Frontal cortex (tissue), 4 donors: ENCODE measurements around the gene COL4A2. TPM values are rescaled to one million over a fixed set of nuclear protein-coding genes. Genes with fewer than 3 reads are reported as not detected.

Experiments used
- DNase-seq, 2 donors: peaks; one replicate each; pipeline ENCODE4 v3.0.0; 2012; ENCODE audit warnings: low spot score in 2 of 2
- FAIRE-seq: peaks from 2 replicates; lab custom pipeline; 2012; peaks lifted over from hg19 to GRCh38; lab: Jason Lieb, UNC
- total RNA-seq: library from RNA; depleted of rRNA; stranded (reverse); fragments of >200 nt; gene quantifications from one replicate; pipeline ENCODE4 v1.2.3, GENCODE V29; 2014
- donor health status: control.
- donor health status: control.
- donor health status: control.

COL4A2 gene
- total RNA-seq, 1 donor from 2014 or later, result 47.3 TPM

GRCh38 chr13:110455941-110456340 lies 148.9 kb downstream of the COL4A2 start:
- peak; percentile 80 to 90 for DNase-seq
- FAIRE-seq, result no peak

GRCh38 chr13:110456550-110456949 lies 149.5 kb downstream of the COL4A2 start:
- DNase-seq (no peak), FAIRE-seq (no peak)

- no peak for DNase-seq
- FAIRE-seq, result no peak
These were observed 150.3 kb downstream of the COL4A2 start for GRCh38 chr13:110457361-110457760.

- DNase-seq (no peak), FAIRE-seq (no peak)
These were observed 150.9 kb downstream of the COL4A2 start for GRCh38 chr13:110458017-110458416.

GRCh38 chr13:110458594-110459365 lies 151.7 kb downstream of the COL4A2 start:
- no peak for FAIRE-seq
- no peak for DNase-seq

- DNase-seq (no peak), FAIRE-seq (no peak)
These were observed 155.0 kb downstream of the COL4A2 start for GRCh38 chr13:110462091-110462490.

- no peak for FAIRE-seq
- DNase-seq, result no peak
These were observed 156.1 kb downstream of the COL4A2 start for GRCh38 chr13:110463156-110463555.

- no peak for DNase-seq
- no peak for FAIRE-seq
These were observed 156.9 kb downstream of the COL4A2 start for GRCh38 chr13:110463871-110464510.

GRCh38 chr13:110464556-110465333 lies 157.7 kb downstream of the COL4A2 start:
- no peak for FAIRE-seq
- no peak for DNase-seq

- no peak for FAIRE-seq
These were observed 158.6 kb downstream of the COL4A2 start for GRCh38 chr13:110465696-110466095.

GRCh38 chr13:110466266-110466915 lies 159.3 kb downstream of the COL4A2 start:
- FAIRE-seq, result no peak

More at GRCh38 chr13:110465696-110466095, 158.6 kb downstream of the COL4A2 start:
- no peak for DNase-seq

GRCh38 chr13:110467516-110468110 lies 160.5 kb downstream of the COL4A2 start:
- no peak for FAIRE-seq
- DNase-seq, result no peak

More at GRCh38 chr13:110466266-110466915, 159.3 kb downstream of the COL4A2 start:
- no peak for DNase-seq

- FAIRE-seq, result no peak
These were observed 162.0 kb downstream of the COL4A2 start for GRCh38 chr13:110468986-110469495.

GRCh38 chr13:110469597-110469996 lies 162.5 kb downstream of the COL4A2 start:
- DNase-seq (no peak), FAIRE-seq (no peak)

More at GRCh38 chr13:110468986-110469495, 162.0 kb downstream of the COL4A2 start:
- no peak for DNase-seq

GRCh38 chr13:110470272-110471009 lies 163.4 kb downstream of the COL4A2 start:
- DNase-seq, result no peak
- FAIRE-seq, result no peak

- FAIRE-seq, result no peak
- no peak for DNase-seq
These were observed 164.2 kb downstream of the COL4A2 start for GRCh38 chr13:110471156-110471832.

- FAIRE-seq (no peak), DNase-seq (no peak)
These were observed 164.7 kb downstream of the COL4A2 start for GRCh38 chr13:110471833-110472162.

- no peak for DNase-seq
- no peak for FAIRE-seq
These were observed 165.9 kb downstream of the COL4A2 start for GRCh38 chr13:110472904-110473563.
